A673 (cell line): ENCODE measurements around the gene HSD17B8. TPM values are rescaled to one million over a fixed set of nuclear protein-coding genes. Genes with fewer than 3 reads are reported as not detected.

Experiments used
- BruUV-seq: library from RNA; stranded (reverse); fragments of 400-500 nt; replicated peaks from 2 replicates; lab custom pipeline; 2021; lab: Mats Ljungman, UMichigan
- CTCF ChIA-PET: fragments of 300-600 bp; sonication (Branson Sonifier 250); formaldehyde crosslinking; loops from one replicate; lab custom pipeline; 2022; ENCODE audit warnings: antibody characterized with exemption; lab: Charles Lee
- POLR2A ChIA-PET: fragments of 300-600 bp; sonication (Branson Sonifier 250); formaldehyde crosslinking; loops from one replicate; lab custom pipeline; 2022; ENCODE audit warnings: antibody characterized with exemption; ENCODE audit not compliant: low non-redundant PET; lab: Charles Lee
- DNase-seq: peaks from one replicate; pipeline ENCODE4 v3.0.0-alpha.2; 2015; ENCODE audit warnings: low spot score
- H3K27ac ChIP-seq: fragments of 200-600 bp; sonication (generic); 2 replicates; pipeline ENCODE4 v1.5.1; 2016; ENCODE audit warnings: mixed run types, low read depth, mild to moderate bottlenecking, mixed read lengths, antibody characterized with exemption, low read length; ENCODE audit not compliant: poor library complexity, severe bottlenecking
- H3K27me3 ChIP-seq: fragments of 200-600 bp; sonication (generic); replicated peaks from 2 replicates; pipeline ENCODE4 v1.6.1; 2017; ENCODE audit warnings: mixed run types, low read depth, mild to moderate bottlenecking, mixed read lengths, antibody characterized with exemption, low read length; ENCODE audit not compliant: insufficient read depth, poor library complexity
- H3K36me3 ChIP-seq: fragments of 200-600 bp; sonication (generic); 2 replicates; pipeline ENCODE4 v1.6.1; 2016; ENCODE audit warnings: mixed run types, mild to moderate bottlenecking, mixed read lengths, antibody characterized with exemption, low read length; ENCODE audit not compliant: insufficient read depth, poor library complexity, severe bottlenecking
- H3K4me1 ChIP-seq: fragments of 200-600 bp; sonication (generic); 2 replicates; pipeline ENCODE4 v1.6.1; 2017; ENCODE audit warnings: mixed run types, mild to moderate bottlenecking, mixed read lengths, antibody characterized with exemption, low read length; ENCODE audit not compliant: insufficient read depth, poor library complexity, severe bottlenecking
- H3K4me3 ChIP-seq: fragments of 200-600 bp; sonication (generic); 2 replicates; pipeline ENCODE4 v1.5.1; 2016; ENCODE audit warnings: low read depth, mixed run types, mild to moderate bottlenecking, mixed read lengths, low read length; ENCODE audit not compliant: poor library complexity, severe bottlenecking
- H3K9me3 ChIP-seq: fragments of 200-600 bp; sonication (generic); 2 replicates; pipeline ENCODE4 v1.6.1; 2016; ENCODE audit warnings: mixed run types, low read depth, mild to moderate bottlenecking, mixed read lengths, antibody characterized with exemption, low read length; ENCODE audit not compliant: poor library complexity, severe bottlenecking
- CTCF ChIP-seq: fragments of 300-800, 200-600 bp; sonication (generic); conservative IDR thresholded peaks from 2 replicates; pipeline ENCODE4 v1.5.1; 2017; ENCODE audit warnings: low read depth, mild to moderate bottlenecking, antibody characterized with exemption, low read length, moderate library complexity, mixed read lengths
- EZH2 ChIP-seq: fragments of 200-600 bp; sonication (generic); IDR thresholded peaks from 2 replicates; pipeline ENCODE4 v1.6.1; 2017; ENCODE audit warnings: borderline replicate concordance, low read depth, mild to moderate bottlenecking, mixed read lengths, antibody characterized with exemption, low read length; ENCODE audit not compliant: poor library complexity, severe bottlenecking
- intact Hi-C: fragments of 100-400 bp; cut with micrococcal nuclease; formaldehyde crosslinking; loops from one replicate; pipeline ENCODE4 v1.10.0; 2022; ENCODE audit not compliant: unreplicated experiment
- total RNA-seq: library from RNA; stranded (reverse); gene quantifications from 2 replicates; pipeline ENCODE4 v1.2.3, GENCODE V29; 2021

The HSD17B8 gene
- total RNA-seq, 1 experiment from 2014 or later = 5.9 TPM

- intact Hi-C loops = no loop called here
- BruUV-seq = no TSS peak
- Histone ChIP-seq H3K4me1 (peaks cover 7% of the 10 kb centered on the region), H3K9me3 (no peaks in the 10 kb centered on the region), H3K27ac (no peak overlapping the region), H3K27me3 (no peaks in the 10 kb centered on the region), H3K36me3 (no peaks in the 10 kb centered on the region), H3K4me3 (no peak overlapping the region)
- DNase-seq = no peak
- TF ChIP-seq EZH2 = no peak
- TF ChIP-seq CTCF = no peak
- CTCF ChIA-PET = no interaction called here
- POLR2A ChIA-PET = no interaction called here
Measured at GRCh38 chr6:33163540-33163939, 40.9 kb upstream of the HSD17B8 start.

GRCh38 chr6:33164176-33164575 lies 40.3 kb upstream of the HSD17B8 start:
- H3K27me3 ChIP-seq = no peaks in the 10 kb centered on the region
- H3K27ac ChIP-seq = no peak overlapping the region
- ChIA-PET CTCF (no interaction called here), POLR2A (no interaction called here)
- DNase-seq = no peak
- peaks cover 7% of the 10 kb centered on the region for H3K4me1 ChIP-seq
- H3K36me3 ChIP-seq = no peaks in the 10 kb centered on the region
- intact Hi-C loops = no loop called here
- H3K9me3 ChIP-seq = no peaks in the 10 kb centered on the region
- TF ChIP-seq CTCF (no peak), EZH2 (no peak)
- BruUV-seq = no TSS peak
- no peak overlapping the region for H3K4me3 ChIP-seq

DNA sequence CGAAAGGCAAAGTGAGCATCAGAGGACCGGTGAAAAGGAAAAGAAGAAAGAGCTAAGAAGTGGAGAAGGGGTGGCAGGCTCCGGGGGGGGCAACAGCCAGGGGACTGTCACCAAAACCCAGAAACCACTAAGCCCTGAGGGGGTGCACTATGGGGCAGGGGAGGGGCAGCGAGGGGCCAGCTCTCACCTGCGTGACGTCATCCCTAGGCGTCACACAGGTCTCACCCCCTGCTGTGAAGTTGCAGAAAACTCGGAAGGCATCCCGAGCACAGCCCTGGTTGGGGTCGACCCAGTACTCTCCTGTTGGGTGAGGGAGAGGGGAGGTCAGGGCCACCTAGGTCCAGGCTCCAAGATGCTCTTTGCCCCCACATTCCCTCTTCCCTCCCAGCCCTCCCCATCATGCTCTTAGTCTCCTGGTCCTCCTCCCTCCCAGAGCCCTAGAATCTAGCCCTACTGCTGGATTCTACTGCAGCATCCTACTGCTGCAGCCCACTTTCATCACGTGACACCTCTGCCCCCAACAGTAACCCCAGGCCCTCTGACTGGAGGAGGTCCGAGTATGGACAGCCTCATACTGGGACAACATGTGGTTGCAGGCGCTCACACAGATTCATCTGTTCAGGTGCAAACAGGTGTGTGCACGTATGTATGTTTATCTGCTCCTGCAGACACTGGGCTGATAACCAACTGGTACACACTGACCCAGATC lies 39.6 kb upstream of the HSD17B8 start:
- no peaks in the 10 kb centered on the region for H3K9me3 ChIP-seq
- DNase-seq = no peak
- POLR2A ChIA-PET = no interaction called here
- BruUV-seq = no TSS peak
- CTCF ChIA-PET = no interaction called here
- H3K4me3 ChIP-seq = no peak overlapping the region
- intact Hi-C loops = no loop called here
- no peak overlapping the region for H3K27ac ChIP-seq
- peaks cover 7% of the 10 kb centered on the region for H3K4me1 ChIP-seq
- TF ChIP-seq CTCF (no peak), EZH2 (no peak)
- H3K36me3 ChIP-seq = no peaks in the 10 kb centered on the region
- no peaks in the 10 kb centered on the region for H3K27me3 ChIP-seq
